Breast epithelium (tissue), 4 donors: ENCODE data around the gene SACM1L. TPM values are rescaled to one million over a fixed set of nuclear protein-coding genes. Genes with fewer than 3 reads are reported as not detected.

Experiments
- DNase-seq, 2 donors: peaks; one replicate each; pipeline ENCODE4 v3.0.0-alpha.2; 2019; ENCODE audit warnings: low spot score in 2 of 2
- H3K27ac ChIP-seq, 2 donors: fragments of 200-600 bp; sonication (generic) in 1 of 2; one replicate each; pipeline ENCODE4 v1.5.1; 2016 to 2019; ENCODE audit warnings: mild to moderate bottlenecking in 1 of 2
- H3K27me3 ChIP-seq, 2 donors: fragments of 200-600 bp; sonication (generic) in 1 of 2; one replicate each; pipeline versions ENCODE4 v1.5.1 to v1.6.0; 2017 to 2019; ENCODE audit warnings: control low read depth in 1 of 2, mild to moderate bottlenecking in 1 of 2
- H3K36me3 ChIP-seq: fragments of 200-600 bp; one replicate; pipeline ENCODE4 v1.5.1; 2019
- H3K4me1 ChIP-seq, 2 donors: fragments of 200-600 bp; sonication (generic); one replicate each; pipeline ENCODE4 v1.5.1; 2016 to 2019; ENCODE audit warnings: control low read depth in 1 of 2
- H3K4me3 ChIP-seq, 3 donors: fragments of 200-600 bp; sonication (generic); 1 replicate in 2 of 3; 2 replicates in 1 of 3; pipeline ENCODE4 v1.5.1; 2016 to 2019; ENCODE audit warnings: mild to moderate bottlenecking in 3 of 3, moderate library complexity in 2 of 3
- H3K9me3 ChIP-seq, 2 donors: fragments of 200-600 bp; sonication (generic) in 1 of 2; one replicate each; pipeline ENCODE4 v1.5.1; 2016 to 2019; ENCODE audit warnings: control low read depth in 1 of 2
- CTCF ChIP-seq, 3 donors: fragments of 450-650 bp; IDR thresholded peaks; one replicate each; pipeline ENCODE4 v1.5.1; 2016 to 2017; ENCODE audit warnings: antibody characterized with exemption in 3 of 3, mild to moderate bottlenecking in 3 of 3, moderate library complexity in 3 of 3
- POLR2A ChIP-seq: fragments of 450-650 bp; IDR thresholded peaks from one replicate; pipeline ENCODE4 v1.6.1; 2016; ENCODE audit warnings: antibody characterized with exemption, mild to moderate bottlenecking, moderate library complexity
- POLR2AphosphoS5 ChIP-seq, 3 donors: sonication (generic); formaldehyde crosslinking; IDR thresholded peaks; one replicate each; pipeline ENCODE4 v1.6.1; 2017; ENCODE audit warnings: antibody characterized with exemption in 3 of 3
- intact Hi-C: fragments of 100-400 bp; cut with DNase I; formaldehyde crosslinking; loops from one replicate; pipeline ENCODE4 v1.15.1; 2023; ENCODE audit warnings: low total_unique reads
- total RNA-seq, 3 donors: library from RNA; depleted of rRNA; stranded (reverse); fragments of >200 nt; gene quantifications; one replicate each; pipeline ENCODE4 v1.1.0, GENCODE V29; 2016

Gene SACM1L
- total RNA-seq, 3 donors from 2014 or later: 49.3 to 84.7 (median 61.3) TPM

- H3K27me3 ChIP-seq: no peaks in the 10 kb centered on the region
- H3K9me3 ChIP-seq: no peaks in the 10 kb centered on the region
- no peak for TF ChIP-seq POLR2A
- TF ChIP-seq POLR2AphosphoS5 (IDR thresholded peaks at IDR 0.05): no peak
- no peak for TF ChIP-seq CTCF (IDR thresholded peaks at IDR 0.05)
Measured at GRCh38 chr3:45776611-45777010, 87.4 kb downstream of the SACM1L start.

GRCh38 chr3:45777111-45777745 lies 88.0 kb downstream of the SACM1L start:
- Histone ChIP-seq H3K36me3 (no peaks in the 10 kb centered on the region), H3K27me3 (no peaks in the 10 kb centered on the region), H3K4me3 (no peak overlapping the region), H3K27ac (no peak overlapping the region), H3K4me1 (no peaks in the 10 kb centered on the region), H3K9me3 (no peaks in the 10 kb centered on the region)
- no peak for DNase-seq
- no peak for TF ChIP-seq CTCF (IDR thresholded peaks at IDR 0.05)
- intact Hi-C loops: no loop called here

More at GRCh38 chr3:45776611-45777010, 87.4 kb downstream of the SACM1L start:
- H3K4me1 ChIP-seq: no peaks in the 10 kb centered on the region
- no peaks in the 10 kb centered on the region for H3K36me3 ChIP-seq
- H3K27ac ChIP-seq: no peak overlapping the region
- intact Hi-C loops: no loop called here
- no peak for DNase-seq
- H3K4me3 ChIP-seq: no peak overlapping the region

- intact Hi-C loops: no loop called here
- Histone ChIP-seq H3K9me3 (no peaks in the 10 kb centered on the region), H3K36me3 (no peaks in the 10 kb centered on the region), H3K27ac (no peak overlapping the region), H3K4me3 (no peak overlapping the region), H3K4me1 (no peaks in the 10 kb centered on the region), H3K27me3 (no peaks in the 10 kb centered on the region)
- no peak for TF ChIP-seq POLR2A
- TF ChIP-seq POLR2AphosphoS5 (IDR thresholded peaks at IDR 0.05): no peak
- TF ChIP-seq CTCF (IDR thresholded peaks at IDR 0.05): no peak
- no peak for DNase-seq
Measured at GRCh38 chr3:45777746-45778386, 88.7 kb downstream of the SACM1L start.

DNA sequence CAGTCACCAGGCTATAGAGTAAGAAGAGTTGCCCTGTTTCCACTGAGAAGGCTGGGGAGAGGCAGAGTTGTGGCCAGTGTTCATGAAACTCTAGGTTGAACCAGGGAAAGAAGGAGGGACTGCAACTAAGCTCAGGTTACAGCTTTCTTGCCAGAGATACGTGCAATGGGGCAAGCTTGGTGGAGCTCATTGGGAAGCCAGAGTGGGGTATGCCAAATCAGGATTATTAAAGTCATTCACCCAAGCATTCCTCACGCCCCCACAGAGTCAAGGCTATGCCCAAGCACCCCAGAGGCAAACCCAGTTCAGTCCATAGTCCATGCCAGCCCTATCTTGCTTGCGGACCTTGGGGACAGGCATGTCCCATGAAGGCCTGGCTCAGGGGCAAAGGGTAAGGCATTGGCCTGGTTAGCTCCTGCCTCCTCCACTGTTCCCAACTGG lies 89.6 kb downstream of the SACM1L start:
- intact Hi-C loops: no loop called here
- no peak for TF ChIP-seq CTCF (IDR thresholded peaks at IDR 0.05)
- no peak for TF ChIP-seq POLR2AphosphoS5 (IDR thresholded peaks at IDR 0.05)
- no peak for TF ChIP-seq POLR2A
- DNase-seq: no peak
- Histone ChIP-seq H3K4me3 (no peak overlapping the region), H3K9me3 (no peaks in the 10 kb centered on the region), H3K4me1 (no peaks in the 10 kb centered on the region), H3K27ac (no peak overlapping the region), H3K27me3 (no peaks in the 10 kb centered on the region), H3K36me3 (no peaks in the 10 kb centered on the region)
